ENCODE data around the gene PIK3C2G. TPM values are rescaled to one million over a fixed set of nuclear protein-coding genes. Genes with fewer than 3 reads are reported as not detected.

PIK3C2G gene
- total RNA-seq, 1 donor from 2014 or later, result 0.69 TPM

GRCh38 chr12:18456344-18456743 is 195.0 kb downstream of the PIK3C2G start:
- DNase-seq (no peak), ATAC-seq (no peak)
- Histone ChIP-seq H3K4me3 (no peak overlapping the region), H3K36me3 (no peaks in the 10 kb centered on the region), H3K4me1 (no peaks in the 10 kb centered on the region), H3K27me3 (no peaks in the 10 kb centered on the region), H3K9me3 (no peaks in the 10 kb centered on the region), H3K27ac (no peak overlapping the region)
- TF ChIP-seq, protein P1, sequence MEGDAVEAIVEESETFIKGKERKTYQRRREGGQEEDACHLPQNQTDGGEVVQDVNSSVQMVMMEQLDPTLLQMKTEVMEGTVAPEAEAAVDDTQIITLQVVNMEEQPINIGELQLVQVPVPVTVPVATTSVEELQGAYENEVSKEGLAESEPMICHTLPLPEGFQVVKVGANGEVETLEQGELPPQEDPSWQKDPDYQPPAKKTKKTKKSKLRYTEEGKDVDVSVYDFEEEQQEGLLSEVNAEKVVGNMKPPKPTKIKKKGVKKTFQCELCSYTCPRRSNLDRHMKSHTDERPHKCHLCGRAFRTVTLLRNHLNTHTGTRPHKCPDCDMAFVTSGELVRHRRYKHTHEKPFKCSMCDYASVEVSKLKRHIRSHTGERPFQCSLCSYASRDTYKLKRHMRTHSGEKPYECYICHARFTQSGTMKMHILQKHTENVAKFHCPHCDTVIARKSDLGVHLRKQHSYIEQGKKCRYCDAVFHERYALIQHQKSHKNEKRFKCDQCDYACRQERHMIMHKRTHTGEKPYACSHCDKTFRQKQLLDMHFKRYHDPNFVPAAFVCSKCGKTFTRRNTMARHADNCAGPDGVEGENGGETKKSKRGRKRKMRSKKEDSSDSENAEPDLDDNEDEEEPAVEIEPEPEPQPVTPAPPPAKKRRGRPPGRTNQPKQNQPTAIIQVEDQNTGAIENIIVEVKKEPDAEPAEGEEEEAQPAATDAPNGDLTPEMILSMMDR (IDR thresholded peaks at IDR 0.05), result no peak
- intact Hi-C loops (cut with DNase I), result no loop called here

GRCh38 chr12:18457362-18457761 is 196.0 kb downstream of the PIK3C2G start:
- Histone ChIP-seq H3K27me3 (no peaks in the 10 kb centered on the region), H3K27ac (no peak overlapping the region), H3K4me3 (no peak overlapping the region), H3K9me3 (no peaks in the 10 kb centered on the region), H3K4me1 (no peaks in the 10 kb centered on the region), H3K36me3 (no peaks in the 10 kb centered on the region)
- no peak for ATAC-seq
- intact Hi-C loops (cut with DNase I), result no loop called here
- DNase-seq, result no peak
- TF ChIP-seq, protein P1 (IDR thresholded peaks at IDR 0.05), result no peak

GRCh38 chr12:18461758-18462157 is 200.4 kb downstream of the PIK3C2G start:
- no peaks in the 10 kb centered on the region for H3K9me3 ChIP-seq
- no peaks in the 10 kb centered on the region for H3K27me3 ChIP-seq
- no peak overlapping the region for H3K27ac ChIP-seq

DNA sequence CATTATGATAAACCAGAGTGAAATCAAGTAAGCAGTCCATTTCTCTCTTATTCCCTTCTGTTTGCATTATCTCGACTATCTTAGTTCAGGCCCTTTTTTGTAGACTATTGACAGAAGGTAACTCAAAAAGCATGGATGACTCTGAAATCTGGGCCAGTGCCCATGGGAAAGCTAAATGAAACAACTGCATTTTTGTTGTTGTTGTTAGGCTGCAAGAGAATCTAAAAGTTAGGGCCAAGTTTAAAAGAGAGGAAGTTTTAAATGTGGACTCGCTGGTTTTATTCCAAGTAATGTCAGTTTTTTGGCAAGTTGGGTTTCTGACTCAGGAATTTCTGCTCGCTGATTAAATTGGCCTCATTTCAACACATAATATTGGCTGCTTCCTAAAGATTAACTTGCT is 201.1 kb downstream of the PIK3C2G start:
- H3K27ac ChIP-seq, result no peak overlapping the region
- TF ChIP-seq, protein P1 (IDR thresholded peaks at IDR 0.05), result no peak
- intact Hi-C loops (cut with DNase I), result no loop called here
- ATAC-seq, result no peak
- no peaks in the 10 kb centered on the region for H3K9me3 ChIP-seq
- H3K4me3 ChIP-seq, result no peak overlapping the region
- no peaks in the 10 kb centered on the region for H3K4me1 ChIP-seq
- no peaks in the 10 kb centered on the region for H3K36me3 ChIP-seq
- no peak for DNase-seq
- no peaks in the 10 kb centered on the region for H3K27me3 ChIP-seq

More at GRCh38 chr12:18461758-18462157, 200.4 kb downstream of the PIK3C2G start:
- DNase-seq, result no peak
- Histone ChIP-seq H3K4me1 (no peaks in the 10 kb centered on the region), H3K36me3 (no peaks in the 10 kb centered on the region), H3K4me3 (no peak overlapping the region)
- TF ChIP-seq, protein P1 (IDR thresholded peaks at IDR 0.05), result no peak
- ATAC-seq, result no peak
- intact Hi-C loops (cut with DNase I), result no loop called here

DNA sequence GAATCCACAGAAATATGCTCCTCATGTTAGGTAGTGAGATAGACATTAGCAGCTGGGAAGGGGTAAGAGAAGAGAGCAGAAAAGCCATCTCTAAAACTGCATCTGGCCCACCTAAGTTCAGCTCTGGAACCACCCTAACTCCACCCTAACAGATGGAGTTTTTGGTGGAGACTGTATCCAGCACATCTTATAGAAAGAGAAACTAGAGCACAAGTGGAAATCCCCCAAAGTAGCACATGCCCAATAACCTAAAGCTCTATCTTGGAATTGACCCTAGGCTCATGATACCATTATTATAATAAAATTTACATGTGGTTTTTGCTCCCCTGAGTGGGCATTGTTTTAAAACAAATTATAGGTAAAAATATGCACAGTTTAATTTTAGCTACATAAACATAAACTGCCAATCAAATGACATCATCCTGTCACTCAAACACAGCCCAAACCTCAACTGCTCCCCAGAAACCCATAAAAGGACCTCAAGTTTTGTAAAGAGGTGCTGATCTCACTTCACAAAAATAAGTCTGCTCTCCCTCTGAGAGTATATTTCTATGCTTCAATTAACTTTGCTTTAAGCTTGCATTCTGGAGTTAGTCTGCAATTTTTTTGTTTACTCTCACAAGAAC is 206.4 kb downstream of the PIK3C2G start:
- TF ChIP-seq, protein P1 (IDR thresholded peaks at IDR 0.05), result no peak
- intact Hi-C loops (cut with DNase I), result no loop called here
- no peak for ATAC-seq
- Histone ChIP-seq H3K36me3 (no peaks in the 10 kb centered on the region), H3K27me3 (no peaks in the 10 kb centered on the region), H3K4me1 (no peaks in the 10 kb centered on the region), H3K9me3 (no peaks in the 10 kb centered on the region), H3K27ac (no peak overlapping the region), H3K4me3 (no peak overlapping the region)
- no peak for DNase-seq

Data from upper lobe of right lung (tissue), 1 donor.